Stimulated activated CD8-positive, alpha-beta memory T cell treated with anti-CD3 and anti-CD28 coated beads, Interleukin-12 subunit alpha, Interleukin-12 subunit beta, amount 100 ng/mL, for 24 hours (primary cell): ENCODE measurements around the gene GRP.
"Not testable (repeated sequence)": the region's sequence is repeated elsewhere in the genome, so short reads cannot be mapped to it uniquely, and the experiment has no call there.

Experiments
- DNase-seq: peaks from one replicate; pipeline ENCODE4 v3.0.0-alpha.2; 2020; ENCODE audit errors: extremely low read depth

The GRP gene

DNA sequence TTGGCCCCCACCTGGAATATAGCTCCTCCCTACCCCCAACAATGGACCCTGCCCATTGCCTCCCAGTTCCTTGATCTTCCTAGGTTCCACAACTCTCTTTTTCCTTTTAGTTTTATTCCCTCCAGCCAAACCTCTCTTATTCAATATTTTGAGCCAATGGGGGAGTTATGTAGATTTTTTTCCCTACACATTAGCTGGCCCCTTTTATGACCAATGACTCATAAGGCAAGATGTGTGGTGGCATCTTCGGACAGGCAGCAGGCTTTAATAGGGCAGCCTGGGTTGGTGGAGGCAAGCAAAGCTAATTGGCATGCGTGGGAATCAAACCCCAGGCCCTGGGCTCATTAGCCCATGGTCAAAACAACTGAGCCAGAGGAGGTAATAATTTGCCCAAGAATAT lies 9.2 kb downstream of the GRP start:
- DNase-seq = no peak

DNA sequence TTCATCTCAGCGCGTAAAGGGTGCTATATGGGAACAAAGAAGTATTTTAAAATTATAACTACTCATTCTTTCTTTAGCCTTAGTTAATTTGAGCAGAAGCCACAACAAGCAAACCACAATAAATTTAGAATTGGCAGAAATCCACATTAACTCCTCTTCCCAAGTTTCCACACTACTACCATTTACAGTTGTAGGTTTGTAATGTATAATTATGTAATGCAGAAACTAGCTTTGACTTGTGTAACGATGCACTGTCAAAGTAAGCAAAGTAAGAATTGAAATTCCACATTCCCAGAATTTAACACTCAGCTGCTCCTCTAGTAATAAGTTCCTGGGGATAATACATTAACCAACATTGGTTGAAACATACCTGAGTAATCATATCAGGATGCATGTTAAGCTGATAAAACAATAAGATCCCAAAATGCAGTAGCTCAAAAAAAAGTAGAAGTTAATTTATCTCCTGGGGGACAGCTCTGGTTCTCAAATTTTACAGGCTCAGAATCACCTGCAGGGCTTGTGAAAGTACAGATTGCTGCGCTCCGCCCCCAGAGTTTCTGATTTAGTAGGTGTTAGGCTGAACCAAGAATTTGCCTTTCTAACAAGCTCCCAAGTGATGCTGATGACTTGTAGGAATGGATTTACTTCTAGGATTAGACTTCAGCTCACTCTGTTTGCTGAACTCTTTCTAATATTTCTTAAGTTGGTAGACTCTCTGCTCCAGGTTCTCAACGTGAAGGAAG lies 9.9 kb downstream of the GRP start:
- no peak for DNase-seq

- DNase-seq = no peak
Observed at GRCh38 chr18:59231114-59231513, 11.2 kb downstream of the GRP start.

DNA sequence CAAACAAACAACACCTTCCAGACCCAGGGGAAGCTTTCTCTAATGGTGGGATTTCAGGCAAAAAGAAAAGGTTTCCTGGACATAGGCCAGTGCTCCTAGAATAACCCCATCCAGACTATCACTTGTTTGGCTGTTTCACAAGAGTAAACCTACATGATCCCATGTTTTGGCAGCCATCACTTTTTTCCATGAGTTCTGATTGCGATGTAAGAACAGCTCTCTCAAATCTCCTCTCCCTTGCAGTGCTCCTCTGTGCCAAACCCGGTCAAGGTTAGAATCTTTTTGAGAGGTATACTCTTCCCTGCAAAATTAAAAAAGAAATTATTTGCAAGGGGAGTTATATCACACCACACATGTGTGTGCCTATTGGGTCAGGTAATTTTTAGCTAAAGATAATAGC lies 11.9 kb downstream of the GRP start:
- DNase-seq = no peak

DNA sequence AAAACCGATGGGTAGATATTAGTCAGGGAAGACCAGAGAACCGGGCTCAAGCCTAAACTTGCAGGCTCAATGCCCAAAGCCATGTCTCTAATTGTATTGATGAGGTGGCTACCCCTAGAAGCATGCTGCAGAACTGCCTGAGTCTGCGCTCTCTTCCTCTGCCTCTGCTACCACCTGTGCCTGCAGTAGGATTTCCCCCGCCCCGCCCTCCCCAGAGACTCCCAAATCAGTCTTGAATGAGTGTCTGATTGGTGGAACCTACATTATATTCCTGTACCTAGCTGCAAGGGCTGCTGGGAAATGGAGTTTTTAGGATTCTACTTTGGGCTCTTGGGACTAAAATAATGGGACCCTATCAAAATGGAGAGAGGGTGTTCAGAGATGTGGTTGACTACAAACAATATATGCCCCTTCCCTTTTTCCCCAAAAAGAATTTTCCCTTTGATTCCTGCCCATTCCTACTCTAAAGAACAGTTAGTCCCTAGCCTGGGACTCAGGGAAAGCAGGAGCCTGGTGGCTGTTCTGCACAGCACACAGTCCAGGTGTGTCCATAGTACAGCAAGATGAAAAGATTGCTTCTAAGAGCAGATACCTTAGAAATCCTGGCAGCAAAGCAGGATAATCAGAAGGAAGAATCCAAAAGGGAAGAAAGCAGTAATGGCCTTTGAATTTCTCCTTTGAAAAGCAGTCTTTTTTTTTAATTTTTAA lies 12.5 kb downstream of the GRP start:
- no peak for DNase-seq

DNA sequence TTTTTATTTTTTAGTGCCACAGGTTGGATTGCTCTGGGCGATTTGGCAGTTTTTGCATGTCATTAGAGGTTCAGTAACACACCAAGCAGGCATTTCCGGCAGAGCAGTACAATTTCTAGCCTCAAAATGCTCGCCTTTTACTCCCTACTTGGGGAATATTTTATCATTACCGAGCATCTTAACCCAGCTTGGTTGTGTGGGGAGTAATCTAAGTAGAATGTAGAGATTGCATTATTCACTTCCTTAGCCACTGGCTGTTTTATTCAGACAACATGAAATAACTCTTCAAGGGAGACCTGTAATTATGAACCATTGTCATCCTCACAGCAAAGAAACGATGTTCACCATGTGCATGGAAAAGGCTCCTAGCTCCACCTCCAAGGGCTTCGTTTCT lies 13.1 kb downstream of the GRP start:
- DNase-seq = no peak

DNA sequence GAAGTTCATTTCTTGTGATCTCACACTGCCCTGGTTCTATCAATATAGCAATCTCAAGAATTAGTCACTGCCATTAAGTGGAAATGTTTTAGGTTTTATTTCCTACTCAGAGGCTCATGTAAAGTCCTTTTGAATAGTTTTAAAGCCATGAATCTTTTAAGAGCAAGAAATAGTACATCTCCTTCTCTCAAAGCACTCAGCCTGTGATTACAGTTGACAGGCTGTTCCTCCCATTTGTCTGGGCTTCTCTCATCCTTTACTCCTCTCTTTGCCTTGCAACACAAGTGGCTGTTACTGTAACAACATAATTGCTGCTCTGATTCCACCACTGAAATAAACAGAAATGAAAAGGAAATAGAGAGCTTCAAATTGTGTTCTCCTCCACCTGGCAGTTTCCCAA lies 18.4 kb downstream of the GRP start:
- no peak for DNase-seq

GRCh38 chr18:59239642-59240041 lies 19.7 kb downstream of the GRP start:
- DNase-seq = no peak

DNA sequence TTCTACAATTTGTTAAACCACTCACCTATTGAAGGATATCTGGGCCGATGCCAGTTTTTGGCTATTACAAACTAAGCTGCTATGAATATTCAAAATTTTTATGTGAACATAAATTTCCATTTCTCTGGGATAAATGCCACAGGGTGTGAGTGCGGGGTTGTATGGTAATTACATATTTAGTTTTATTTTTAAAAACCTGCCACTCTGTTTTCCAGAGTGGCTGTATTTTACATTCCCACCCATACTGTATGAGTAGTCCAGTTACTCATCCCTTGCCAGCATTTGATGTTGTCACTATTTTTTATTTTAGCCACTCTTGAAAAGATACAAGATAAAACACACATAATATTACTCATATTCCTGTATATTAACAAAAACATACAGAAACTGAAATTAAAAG lies 22.9 kb downstream of the GRP start:
- no peak for DNase-seq

- no peak for DNase-seq
Observed at GRCh38 chr18:59246796-59247195, 26.8 kb downstream of the GRP start.

- DNase-seq = no peak
Observed at GRCh38 chr18:59249199-59249774, 29.3 kb downstream of the GRP start.

- DNase-seq = not testable (repeated sequence)
Observed at GRCh38 chr18:59255491-59255890, 35.5 kb downstream of the GRP start.

- DNase-seq = not testable (repeated sequence)
Observed at GRCh38 chr18:59261842-59262241, 41.9 kb downstream of the GRP start.

DNA sequence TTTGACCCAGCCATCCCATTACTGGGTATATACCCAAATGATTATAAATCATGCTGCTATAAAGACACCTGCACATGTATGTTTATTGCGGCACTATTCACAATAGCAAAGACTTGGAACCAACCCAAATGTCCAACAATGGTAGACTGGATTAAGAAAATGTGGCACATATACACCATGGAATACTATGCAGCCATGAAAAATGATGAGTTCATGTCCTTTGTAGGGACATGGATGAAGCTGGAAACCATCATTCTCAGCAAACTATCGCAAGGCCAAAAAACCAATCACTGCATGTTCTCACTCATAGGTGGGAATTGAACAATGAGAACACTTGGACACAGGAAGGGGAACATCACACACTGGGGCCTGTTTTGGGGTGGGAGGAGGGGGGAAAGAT lies 42.3 kb downstream of the GRP start:
- DNase-seq = not testable (repeated sequence)

DNA sequence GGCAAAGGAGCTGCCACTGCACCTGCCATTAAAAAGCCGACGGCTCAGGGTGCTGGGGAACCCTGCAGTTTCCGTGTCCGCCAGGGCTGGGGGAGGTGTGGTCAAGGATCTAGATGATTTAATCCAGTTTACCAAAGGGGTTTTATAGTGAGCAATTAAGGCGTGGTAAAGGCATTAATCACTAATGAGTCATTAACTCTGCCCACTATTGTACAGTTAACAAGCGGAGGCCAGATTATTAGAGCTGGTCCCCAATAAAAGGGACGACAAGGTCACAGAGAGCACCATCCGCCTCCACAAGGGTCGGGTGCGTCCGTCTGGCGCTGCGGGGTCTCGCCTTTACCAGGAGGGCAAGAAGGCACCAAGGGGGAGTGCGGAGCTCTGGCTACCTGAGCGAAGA lies 43.7 kb downstream of the GRP start:
- DNase-seq = no peak

DNA sequence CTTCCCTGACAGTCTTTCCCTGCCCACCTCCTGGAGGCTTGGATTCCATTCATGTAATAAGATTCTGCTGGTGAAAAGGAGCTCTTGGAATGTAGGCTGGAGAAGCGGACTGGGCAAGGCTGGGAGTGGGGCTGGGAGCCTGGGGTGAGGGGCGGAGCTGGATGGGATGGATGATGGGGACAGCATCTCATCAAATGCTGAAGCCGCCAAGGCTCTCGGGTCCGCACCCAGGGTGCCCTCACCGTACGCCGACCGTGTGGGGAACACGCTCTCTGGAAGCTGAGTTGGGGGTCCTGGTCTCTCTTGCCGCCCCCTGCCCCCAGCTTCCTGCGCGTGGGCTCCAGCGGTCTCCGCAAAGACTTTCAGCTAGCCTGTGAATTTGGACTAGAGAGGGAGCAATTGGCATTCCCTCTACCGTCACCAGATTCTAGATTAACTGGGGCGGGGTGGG lies 44.2 kb downstream of the GRP start:
- DNase-seq = no peak

DNA sequence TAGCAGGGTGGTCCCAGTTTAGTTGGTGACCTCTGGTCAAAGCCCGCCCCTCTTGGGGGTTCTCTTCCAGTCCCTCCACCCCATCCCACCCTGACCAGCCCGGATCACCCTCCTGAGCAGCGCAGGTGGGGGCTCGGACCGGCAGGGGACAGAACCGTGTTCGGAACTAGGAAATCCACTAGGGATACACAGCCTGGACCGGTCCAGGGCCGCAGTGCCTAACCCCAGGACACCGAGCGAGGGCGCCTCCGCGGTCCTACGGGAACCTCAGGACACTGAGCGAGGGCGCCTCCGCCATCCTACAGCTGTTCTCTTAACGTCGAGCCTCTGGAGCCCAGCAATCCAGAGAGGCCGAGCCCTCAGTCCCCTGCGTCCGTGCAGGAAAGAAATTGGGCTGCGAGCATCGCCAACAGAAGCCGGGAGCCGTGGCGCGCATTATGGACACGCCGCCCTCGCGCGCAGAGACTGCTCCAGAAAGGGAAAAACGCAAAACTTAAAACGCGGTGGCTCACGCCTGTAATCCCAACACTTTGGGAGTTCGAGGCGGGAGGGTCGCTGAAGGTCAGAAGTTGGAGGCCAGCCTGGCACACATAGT lies 44.8 kb downstream of the GRP start:
- no peak for DNase-seq

- DNase-seq = no peak
Observed at GRCh38 chr18:59265246-59265973, 45.5 kb downstream of the GRP start.

DNA sequence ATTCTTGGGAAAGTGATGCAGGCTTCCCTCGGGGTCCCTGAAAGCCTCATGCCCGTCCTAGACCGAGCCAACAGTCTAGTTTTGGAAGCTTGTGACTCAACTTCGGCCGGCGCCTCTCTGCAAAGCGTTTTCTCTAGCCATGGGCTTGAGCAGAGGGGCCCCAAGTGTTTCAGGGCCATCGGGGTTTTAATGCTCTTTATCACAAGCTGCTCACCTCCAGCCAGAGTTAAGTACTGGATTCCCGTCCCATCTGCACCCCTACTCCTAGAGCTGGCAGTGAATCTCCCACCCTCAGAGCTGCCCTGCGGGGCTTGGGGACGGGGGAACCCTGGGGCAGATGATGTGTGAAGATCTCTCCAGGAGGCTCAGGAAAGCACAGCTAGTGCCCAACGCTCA lies 46.0 kb downstream of the GRP start:
- DNase-seq = no peak

DNA sequence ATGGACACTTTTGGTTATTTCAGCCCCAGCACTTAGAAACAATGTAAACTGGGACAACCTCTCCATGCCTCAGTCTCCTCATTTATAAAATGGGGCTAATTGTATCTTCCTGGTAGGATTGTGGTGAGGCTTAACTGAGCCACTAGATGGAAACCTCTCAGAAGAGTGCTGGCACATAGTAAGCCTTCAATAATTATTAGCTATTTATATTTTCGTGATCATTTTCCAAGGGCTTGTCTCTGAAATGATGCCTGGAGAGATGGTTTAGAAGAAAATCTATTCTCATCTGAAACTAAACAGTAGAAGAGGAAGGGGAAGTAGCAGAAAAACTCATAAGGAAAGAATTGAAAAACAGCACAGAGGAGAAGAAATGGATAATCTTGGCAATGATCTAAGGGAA lies 46.5 kb downstream of the GRP start:
- DNase-seq = no peak

- no peak for DNase-seq
Observed at GRCh38 chr18:59266886-59267502, 47.0 kb downstream of the GRP start.
